Esophagus mucosa (tissue), 1 donor: Measurements from ENCODE around the gene NWD2. TPM values are rescaled to one million over a fixed set of nuclear protein-coding genes. Genes with fewer than 3 reads are reported as not detected.

Source experiments
- ATAC-seq: fragments of 200-7000 bp; cut with Tn5 transposase; one replicate; pipeline ENCODE4 v1.9.1; 2020
- total RNA-seq: library from RNA; stranded (reverse); gene quantifications from one replicate; pipeline ENCODE4 v1.2.4, GENCODE V29; 2023
- donor health status: DM: yes; HTN: yes; CAD: no.

NWD2 gene
- total RNA-seq, 1 donor from 2014 or later = 0.08 TPM

DNA sequence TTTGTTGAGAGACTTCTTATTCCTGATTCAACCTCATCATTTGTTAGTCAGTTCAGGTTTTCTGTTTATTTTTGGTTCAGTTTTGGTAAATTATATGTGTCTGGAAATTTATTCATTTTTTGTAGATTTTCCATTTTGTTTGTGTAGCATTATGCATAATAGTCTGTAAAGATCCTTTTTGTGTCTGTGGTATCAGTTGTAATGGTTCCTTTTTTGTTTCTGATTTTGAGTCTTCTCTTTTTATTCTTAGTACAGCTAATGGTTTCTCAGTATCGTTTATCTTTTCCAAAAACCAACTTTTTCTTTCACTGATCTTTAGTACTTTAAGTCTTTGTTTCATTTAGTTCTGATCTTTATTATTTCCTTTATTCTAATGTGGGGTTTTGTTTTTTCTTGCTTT is 61.4 kb downstream of the NWD2 start:
- no peak for ATAC-seq

- ATAC-seq = no peak
Observed at GRCh38 chr4:37317104-37317643, 72.6 kb downstream of the NWD2 start.

DNA sequence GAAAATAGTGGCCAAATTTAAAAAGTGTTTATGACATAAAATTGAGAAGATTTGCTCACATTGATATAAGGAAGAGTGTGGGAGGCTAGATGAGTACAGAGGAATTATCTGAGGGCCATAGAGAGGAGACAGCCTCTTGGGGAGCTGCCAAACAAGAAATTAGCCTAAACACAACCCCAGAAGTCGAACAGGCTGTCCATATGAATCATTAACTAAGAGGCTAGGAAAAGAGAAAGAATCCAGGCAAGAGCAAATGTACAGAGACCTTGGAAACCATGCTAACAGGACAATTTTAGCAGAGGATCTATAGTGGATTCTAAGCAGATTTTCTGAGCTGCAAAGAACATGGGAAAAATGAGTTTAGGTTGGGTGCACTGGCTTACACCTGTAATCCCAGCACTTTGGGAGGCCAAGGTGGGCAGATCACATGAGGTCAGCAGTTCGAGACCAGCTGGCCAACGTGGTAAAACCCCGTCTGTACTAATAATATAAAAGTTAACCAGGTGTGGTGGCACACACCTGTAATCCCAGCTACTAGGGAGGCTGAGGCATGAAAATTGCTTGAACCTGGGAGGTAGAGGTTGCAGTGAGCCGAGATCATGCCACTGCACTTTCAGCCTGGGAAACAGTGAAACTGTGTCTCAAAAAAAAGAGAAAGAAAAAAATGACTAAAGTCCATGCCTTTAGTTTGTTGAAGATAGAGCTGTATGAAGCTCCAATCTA is 76.1 kb downstream of the NWD2 start:
- ATAC-seq = no peak

DNA sequence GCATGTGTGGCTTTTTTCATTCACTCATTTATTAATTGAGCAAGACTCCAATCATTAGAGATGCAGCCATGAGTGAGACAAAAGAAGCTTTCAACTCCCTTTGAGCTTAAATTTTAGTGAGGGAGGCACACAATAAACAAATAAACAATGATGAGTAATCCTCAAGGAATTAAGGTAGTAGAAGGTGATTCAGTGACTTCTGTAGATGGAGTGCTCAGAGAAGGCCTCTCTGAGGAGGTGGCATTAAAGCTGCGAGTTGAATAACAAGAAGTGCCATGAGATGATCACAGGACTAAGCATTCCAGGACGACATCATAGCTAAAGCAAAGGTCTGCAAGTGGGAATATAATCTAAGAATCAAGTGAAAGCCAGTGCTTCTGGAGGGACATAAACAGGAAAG is 77.6 kb downstream of the NWD2 start:
- ATAC-seq = no peak

GRCh38 chr4:37324546-37324945 is 80.0 kb downstream of the NWD2 start:
- no peak for ATAC-seq

- ATAC-seq = no peak
Observed at GRCh38 chr4:37326852-37327251, 82.3 kb downstream of the NWD2 start.

DNA sequence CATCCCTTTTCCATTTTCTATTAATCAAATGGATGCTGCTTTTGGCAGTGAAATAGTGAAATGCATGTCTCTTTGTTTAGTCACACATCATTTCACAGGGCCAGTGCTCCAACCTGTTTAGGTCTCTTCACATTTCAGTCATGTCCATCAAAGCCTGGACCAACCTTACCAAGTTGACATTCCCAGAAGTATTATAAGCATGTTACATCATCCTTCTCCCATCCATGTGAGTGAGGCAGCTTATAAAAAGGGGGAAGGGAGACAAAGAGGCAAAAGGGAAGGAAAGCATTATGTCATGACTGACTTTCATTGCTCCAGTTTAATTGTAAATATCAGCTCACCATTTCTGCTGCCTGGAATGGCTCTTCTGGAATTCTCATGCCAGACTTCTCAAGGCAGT is 94.4 kb downstream of the NWD2 start:
- no peak for ATAC-seq

GRCh38 chr4:37358748-37359147 is 114.2 kb downstream of the NWD2 start:
- ATAC-seq = no peak

DNA sequence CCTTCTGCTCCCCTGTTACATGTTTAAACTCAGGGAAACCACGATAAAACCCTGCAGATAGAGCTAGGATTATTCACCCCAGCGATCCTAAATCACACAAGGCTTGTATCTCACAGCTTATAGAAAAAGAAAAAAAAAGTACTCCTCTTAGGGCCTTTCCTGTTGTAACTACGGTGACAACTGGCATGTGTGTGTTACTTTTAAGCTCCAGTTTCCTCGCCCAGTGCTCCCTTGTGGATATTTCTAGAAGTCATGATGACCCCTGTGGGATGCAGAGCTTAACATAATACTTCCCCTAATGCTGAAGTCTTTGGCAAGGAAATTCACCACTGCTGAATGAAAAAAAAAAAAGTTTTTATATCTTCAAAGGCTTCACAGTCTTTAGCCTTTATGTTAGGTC is 114.7 kb downstream of the NWD2 start:
- no peak for ATAC-seq

DNA sequence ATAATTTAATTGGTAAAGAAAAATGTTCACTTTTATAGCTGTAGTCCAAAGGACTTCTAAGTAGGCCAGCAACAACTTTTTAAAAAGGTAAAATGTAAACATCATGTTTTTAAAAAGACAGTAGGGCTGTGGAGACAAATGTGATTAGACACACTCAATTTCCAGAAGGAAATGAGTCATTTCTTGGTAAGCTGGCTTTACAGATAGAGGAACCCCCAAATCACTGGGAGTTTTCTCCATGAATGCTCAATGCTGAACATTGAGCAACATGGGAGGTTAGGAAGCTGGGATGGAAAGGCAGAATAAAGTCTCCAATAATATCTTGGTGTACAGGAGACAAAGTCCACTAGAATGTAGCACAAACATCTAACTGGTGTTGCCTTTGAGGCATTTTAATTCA is 121.3 kb downstream of the NWD2 start:
- ATAC-seq = no peak

GRCh38 chr4:37367901-37368300 is 123.4 kb downstream of the NWD2 start:
- no peak for ATAC-seq

DNA sequence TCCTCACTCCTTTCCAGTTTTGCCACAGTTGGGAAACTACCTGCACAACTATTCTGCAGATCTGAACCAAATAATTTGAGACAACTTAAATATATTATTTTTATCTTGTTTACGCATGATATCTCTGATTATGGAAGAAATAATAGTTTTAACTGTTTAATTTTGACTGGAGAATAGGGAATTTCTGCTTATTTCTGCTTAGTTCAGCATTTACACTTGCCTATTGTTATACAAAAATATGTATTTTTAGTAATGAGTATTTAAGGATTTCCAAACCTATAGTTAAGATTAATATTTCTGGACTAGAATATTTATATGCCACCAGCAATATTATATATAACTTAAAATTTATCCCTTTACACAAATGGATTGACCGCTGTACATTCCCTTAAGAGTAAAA is 125.5 kb downstream of the NWD2 start:
- ATAC-seq = no peak

DNA sequence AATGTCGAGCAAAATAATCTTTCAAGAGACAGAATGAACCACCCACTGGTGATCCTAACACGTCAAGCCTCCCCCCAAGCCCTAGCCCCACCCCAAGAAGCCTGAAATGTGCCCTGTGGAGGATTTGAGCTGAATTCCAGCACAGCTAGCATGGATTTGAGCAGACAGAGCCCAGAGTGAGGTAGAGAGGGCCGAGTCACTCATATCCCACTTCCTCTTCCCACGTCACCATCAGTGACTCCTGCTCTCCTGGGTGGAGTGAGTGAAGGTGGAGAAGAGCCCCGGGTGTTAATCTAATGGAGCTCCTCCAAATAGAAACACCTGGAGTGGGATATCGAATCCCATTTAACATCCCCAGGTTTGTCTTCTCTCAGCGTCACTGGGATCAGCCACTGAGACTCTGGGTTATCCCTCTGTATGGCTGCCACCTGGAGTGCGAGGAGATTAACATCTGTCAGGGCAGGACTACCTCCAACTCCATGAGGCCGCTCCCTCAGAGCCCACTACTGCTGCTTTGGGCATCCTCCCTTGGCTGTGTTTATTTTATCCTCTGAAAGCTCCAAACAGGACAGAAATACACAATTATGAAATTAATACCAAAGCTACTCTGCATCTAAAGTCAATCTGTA is 136.6 kb downstream of the NWD2 start:
- no peak for ATAC-seq

DNA sequence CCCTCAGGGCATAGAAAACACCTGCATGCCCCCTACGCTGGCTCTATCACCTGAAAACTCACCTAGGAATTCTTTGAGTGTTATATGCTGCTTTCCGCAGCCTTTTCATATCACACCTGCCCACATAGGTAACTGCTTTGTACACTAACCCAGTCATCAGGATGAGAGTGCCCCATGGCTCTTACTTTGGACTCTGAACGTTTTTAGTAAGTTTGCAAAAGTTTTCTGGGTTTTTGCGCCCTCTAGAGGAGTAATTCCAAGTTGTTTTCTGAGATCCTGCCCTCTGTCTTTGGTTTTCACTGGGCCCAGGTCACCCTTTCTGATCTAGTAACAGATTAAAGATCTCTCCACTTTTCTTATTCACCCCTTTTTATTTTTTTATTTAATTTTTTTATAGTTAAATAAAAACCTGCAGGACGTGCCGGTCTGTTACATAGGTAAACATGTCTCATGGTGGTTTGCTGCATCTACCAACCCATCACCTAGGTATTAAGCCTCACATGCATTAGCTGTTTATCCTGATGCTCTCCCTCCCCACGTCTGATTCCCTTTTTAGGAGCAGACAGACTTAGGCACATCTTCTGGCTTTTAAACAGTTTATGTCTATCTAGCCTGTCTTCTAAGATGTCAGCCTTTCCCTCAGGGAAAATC is 139.2 kb downstream of the NWD2 start:
- no peak for ATAC-seq

DNA sequence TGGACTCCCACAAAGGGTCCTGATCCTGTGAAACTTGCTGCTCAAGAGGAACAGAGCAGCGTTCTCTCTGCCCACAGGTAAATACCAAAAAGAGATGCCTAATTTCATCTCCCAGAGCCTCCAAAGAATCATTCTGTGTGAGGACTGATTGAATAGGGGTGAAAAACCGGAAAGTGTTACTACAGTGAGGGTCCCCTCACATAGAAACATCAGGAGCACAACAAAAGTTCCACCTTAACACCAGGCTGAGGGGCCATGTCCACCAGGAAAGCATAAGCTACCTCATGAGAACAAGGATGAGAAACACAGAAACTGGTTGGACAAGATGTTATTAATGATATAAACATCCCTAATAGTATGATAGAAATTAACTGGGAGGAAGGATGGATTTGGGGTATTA is 140.9 kb downstream of the NWD2 start:
- no peak for ATAC-seq

DNA sequence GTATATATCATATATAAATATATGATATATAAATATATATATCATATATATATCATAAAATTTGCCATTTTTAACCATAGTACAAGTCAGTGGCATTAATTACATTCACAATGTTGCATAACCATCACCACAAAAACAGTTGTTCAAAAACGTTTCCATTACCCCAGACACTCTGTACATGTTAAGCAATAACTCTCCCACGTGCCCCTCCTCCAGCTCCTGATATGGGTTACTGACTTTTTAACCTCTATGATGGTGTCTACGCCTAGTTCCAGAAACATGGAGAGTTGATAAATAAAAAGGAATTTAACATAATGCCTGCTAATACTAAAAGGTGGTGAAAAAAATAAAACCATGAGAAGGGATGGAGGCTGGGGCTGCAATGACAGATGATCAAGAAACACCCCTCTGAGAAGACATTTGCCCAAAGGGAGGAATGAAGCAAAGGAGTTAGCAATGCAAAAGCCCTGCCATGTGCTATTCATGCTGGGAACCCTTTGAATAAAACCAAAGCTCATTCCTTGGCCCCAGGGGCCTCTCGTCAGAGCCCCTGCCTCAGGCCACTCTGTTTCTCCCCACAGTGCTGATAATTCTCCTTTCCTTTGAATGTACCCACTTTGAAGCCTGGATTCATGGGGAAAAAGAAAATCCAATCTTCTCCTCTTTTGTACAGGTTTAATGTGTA is 144.3 kb downstream of the NWD2 start:
- no peak for ATAC-seq

GRCh38 chr4:37389366-37389765 is 144.8 kb downstream of the NWD2 start:
- no peak for ATAC-seq

DNA sequence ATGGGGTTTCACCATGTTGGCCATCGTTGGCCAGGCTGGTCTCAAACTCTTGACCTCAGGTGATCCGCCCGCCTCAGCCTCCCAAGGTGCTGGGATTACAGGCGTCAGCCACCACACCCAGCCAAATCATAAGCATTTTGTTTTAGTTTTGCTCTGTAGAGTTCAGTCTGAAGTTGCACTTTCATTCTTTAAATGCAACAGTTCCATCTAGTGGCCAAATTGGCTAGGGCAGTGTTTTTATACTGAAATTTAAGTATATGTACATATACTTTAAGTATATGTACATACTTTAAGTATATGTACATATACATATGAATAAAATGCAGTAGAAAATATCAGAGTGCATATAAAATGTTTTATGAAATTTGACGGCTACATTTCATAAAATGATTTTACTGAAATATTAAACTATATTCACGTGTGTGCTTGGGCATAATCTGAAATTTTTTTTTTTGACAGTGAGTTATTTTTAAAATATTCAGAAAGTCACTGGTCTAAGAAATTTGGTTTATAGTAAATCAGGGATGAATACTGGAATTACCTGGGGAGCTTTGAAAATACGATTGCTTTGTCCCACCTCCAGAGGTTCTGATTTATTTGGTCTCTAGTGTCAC is 145.5 kb downstream of the NWD2 start:
- ATAC-seq = peak; percentile 51

DNA sequence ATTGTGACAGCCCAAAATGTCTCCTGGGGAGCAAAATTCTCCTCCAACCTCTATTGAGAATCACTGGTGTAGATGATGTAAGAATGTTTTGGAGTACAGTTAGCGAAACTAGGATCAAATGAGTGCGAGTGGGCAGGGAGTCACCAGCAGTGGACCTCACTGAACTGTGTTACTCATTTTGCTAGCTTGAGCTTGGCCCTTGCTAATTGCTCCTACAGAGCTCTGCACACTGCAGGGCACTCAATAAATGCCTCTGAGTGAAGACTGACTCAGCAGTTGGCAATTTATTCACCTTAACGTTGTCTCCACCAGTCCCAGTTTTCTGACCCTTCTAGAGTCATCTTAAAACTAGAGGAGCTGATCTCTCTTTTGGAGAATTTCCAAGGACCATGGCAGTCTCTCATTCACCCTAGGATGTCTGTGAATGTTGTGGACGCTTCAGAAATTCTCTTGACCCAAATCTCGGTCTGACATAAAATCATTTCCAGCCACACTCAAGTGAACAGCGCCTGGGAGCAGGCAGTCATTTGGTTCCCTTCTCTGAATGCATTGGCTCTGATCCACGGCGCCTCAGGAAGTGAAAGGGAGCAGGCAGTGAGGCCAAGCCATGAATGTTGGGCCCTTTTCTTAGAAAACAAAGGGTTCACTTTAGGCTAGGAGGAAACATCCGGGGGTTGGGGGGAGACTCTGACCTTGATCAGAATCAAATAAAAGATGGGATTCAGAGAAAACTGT is 148.1 kb downstream of the NWD2 start:
- ATAC-seq = no peak

DNA sequence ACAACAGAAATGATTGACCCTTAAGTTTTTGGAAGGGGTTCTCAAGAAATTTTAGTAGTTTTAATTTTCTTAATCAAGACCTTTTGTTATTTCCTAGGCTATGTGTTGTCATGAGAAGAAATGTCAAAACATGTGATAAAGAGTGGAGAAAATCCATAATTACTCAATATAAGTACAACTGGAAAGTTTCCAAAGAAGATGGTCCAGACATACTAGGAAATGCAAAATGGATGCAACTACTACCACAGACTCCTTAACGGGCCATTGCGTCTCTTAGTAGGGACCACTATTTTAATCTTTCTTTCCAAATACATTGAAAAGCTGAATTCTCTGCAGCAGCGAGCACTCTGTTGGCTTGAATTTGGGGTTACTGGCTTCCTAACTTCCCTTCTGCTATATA is 148.8 kb downstream of the NWD2 start:
- no peak for ATAC-seq

- no peak for ATAC-seq
Observed at GRCh38 chr4:37393889-37394288, 149.3 kb downstream of the NWD2 start.

DNA sequence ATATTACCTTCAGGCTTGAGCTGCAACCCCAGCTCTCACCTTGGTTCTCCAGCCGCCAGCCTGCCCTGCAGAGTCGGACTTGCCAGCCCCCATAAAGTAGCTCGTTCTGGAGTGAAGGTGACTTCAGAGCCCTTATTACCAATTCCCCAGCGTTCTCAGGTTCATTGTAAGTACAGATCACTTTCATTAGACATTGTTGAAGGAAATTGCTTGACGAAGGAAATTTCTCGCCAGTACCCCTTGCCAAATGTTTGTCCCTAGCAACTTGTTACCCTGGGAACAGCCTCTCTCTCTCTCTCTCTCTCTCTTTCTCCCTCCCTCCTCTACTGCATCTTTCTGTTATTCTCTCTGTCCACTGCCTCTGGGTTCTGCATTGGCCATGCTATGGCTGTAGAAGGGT is 153.0 kb downstream of the NWD2 start:
- no peak for ATAC-seq
